ENCODE measurements around the gene CCDC78.

GRCh38 chr16:750485-750884 is 24.2 kb upstream of the CCDC78 start:
- TF ChIP-seq CTCF (optimal IDR thresholded peaks at IDR 0.05 in 1 of 3, IDR thresholded peaks at IDR 0.05 in 1 of 3, conservative IDR thresholded peaks at IDR 0.05 in 1 of 3; ENCODE audit: extremely low read depth in 1 of 3, insufficient read depth in 2 of 3, low read length in 3 of 3), result no peak
- TF ChIP-seq EZH2 (IDR thresholded peaks at IDR 0.05; ENCODE audit: low read length), result no peak
